Activated CD4-positive, alpha-beta T cell treated with anti-CD3 and anti-CD28 coated beads, Interleukin-2, amount 10 ng/mL, durations not matched to agents 7 days and 5 days (primary cell): ENCODE results near the gene ARHGAP1. TPM values are rescaled to one million over a fixed set of nuclear protein-coding genes. Genes with fewer than 3 reads are reported as not detected.
A peak's percentile ranks its signal among the peaks of the same experiment; 100 is the strongest.

Source experiments
- CTCF ChIA-PET: fragments of 350-600 bp; sonication (Branson Sonifier 250); formaldehyde crosslinking; loops from one replicate; lab custom pipeline; 2021; ENCODE audit warnings: antibody characterized with exemption; lab: Charles Lee
- POLR2A ChIA-PET: fragments of 350-600 bp; sonication (Branson Sonifier 250); formaldehyde crosslinking; loops from one replicate; lab custom pipeline; 2021; ENCODE audit warnings: antibody characterized with exemption; lab: Charles Lee
- DNase-seq: peaks from one replicate; pipeline ENCODE4 v3.0.0-alpha.2; 2020
- H3K27ac Mint-ChIP-seq: one replicate; pipeline ENCODE4 v1.8.0; 2021; ENCODE audit warnings: mild to moderate bottlenecking, moderate library complexity, mixed read lengths
- H3K27me3 Mint-ChIP-seq: one replicate; pipeline ENCODE4 v1.8.0; 2021; ENCODE audit warnings: mixed read lengths
- H3K36me3 Mint-ChIP-seq: one replicate; pipeline ENCODE4 v1.8.0; 2021; ENCODE audit warnings: low read depth, mixed read lengths
- H3K4me1 Mint-ChIP-seq: one replicate; pipeline ENCODE4 v1.8.0; 2021; ENCODE audit warnings: mixed read lengths
- H3K4me3 Mint-ChIP-seq: one replicate; pipeline ENCODE4 v1.8.0; 2021; ENCODE audit warnings: mild to moderate bottlenecking, moderate library complexity, mixed read lengths
- H3K9me3 Mint-ChIP-seq: one replicate; pipeline ENCODE4 v1.8.0; 2021; ENCODE audit warnings: mixed read lengths
- total RNA-seq, 2 experiments: library from RNA; stranded (reverse); gene quantifications; one replicate each; pipeline ENCODE4 v1.2.3, GENCODE V29; 2021

The ARHGAP1 gene
- total RNA-seq, 2 experiments from 2014 or later = 83.8 to 88.8 TPM

DNA sequence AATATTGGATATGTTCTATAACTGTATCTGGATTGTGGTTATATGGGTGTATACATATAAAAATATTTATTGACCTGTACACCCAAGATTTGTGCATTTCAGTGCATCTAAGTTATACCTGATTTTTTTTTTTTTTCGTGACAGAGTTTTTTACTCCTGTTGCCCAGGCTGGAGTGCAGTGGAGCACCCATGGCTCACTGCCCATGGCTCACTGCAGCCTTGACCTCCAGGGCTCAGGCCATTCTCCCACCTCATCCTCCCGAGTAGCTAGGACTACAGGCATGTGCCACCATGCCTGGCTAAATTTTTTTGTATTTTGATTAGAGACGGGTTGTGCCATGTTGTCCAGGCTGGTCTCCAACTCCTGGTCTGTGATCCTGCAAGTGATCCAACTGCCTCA lies 58.8 kb downstream of the ARHGAP1 start:
- ChIA-PET POLR2A (interaction anchor here (0.7 kb wide), 1 partner anchor 250 kb away, joined by 6 read pairs; the partner anchor contains the start of gene CHRM4), CTCF (no interaction called here)
- no peak for DNase-seq
- peaks cover 42% of the 10 kb centered on the region for H3K36me3 Mint-ChIP-seq
- H3K4me3 Mint-ChIP-seq = no peak overlapping the region
- H3K27me3 Mint-ChIP-seq = no peaks in the 10 kb centered on the region
- H3K4me1 Mint-ChIP-seq = peaks cover 15% of the 10 kb centered on the region
- H3K27ac Mint-ChIP-seq = no peak overlapping the region
- H3K9me3 Mint-ChIP-seq = peaks cover 9% of the 10 kb centered on the region

GRCh38 chr11:46640036-46640788 lies 60.2 kb downstream of the ARHGAP1 start:
- CTCF ChIA-PET = interaction anchor here (0.6 to 1.3 kb wide), 2 partner anchors 11 to 34 kb away, joined by 3 read pairs; no protein-coding TSS in a partner anchor
- peaks cover 9% of the 10 kb centered on the region for H3K9me3 Mint-ChIP-seq
- POLR2A ChIA-PET = no interaction called here

GRCh38 chr11:46639197-46639839 lies 61.1 kb downstream of the ARHGAP1 start:
- peaks cover 35% of the 10 kb centered on the region for H3K36me3 Mint-ChIP-seq

More at GRCh38 chr11:46640036-46640788, 60.2 kb downstream of the ARHGAP1 start:
- Mint-ChIP-seq H3K4me3 (no peak overlapping the region), H3K27ac (peak overlapping the region; percentile 13), H3K4me1 (peaks cover 15% of the 10 kb centered on the region), H3K27me3 (no peaks in the 10 kb centered on the region), H3K36me3 (peaks cover 35% of the 10 kb centered on the region)
- no peak for DNase-seq

DNA sequence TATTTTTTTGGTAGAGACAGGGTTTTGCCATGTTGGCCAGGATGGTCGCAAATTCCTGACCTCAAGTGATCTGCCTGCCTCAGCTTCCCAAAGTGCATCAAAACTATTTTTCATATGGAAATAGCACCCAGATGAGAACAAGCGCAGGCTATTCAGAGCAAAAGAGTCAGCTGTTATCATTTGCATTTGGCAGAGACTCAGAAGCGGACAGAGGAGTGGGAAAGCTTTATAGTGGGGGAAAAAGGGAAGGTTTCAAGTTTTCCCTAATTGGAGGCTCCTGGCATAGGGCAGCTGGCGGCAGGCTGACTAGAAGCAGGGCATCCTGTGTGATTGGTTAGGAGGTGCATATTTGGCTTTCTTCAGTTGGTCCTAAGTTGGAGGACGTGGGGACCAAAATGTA lies 62.9 kb downstream of the ARHGAP1 start:
- Mint-ChIP-seq H3K4me1 (peaks cover 14% of the 10 kb centered on the region), H3K27me3 (no peaks in the 10 kb centered on the region), H3K9me3 (peaks cover 8% of the 10 kb centered on the region), H3K4me3 (no peak overlapping the region), H3K27ac (no peak overlapping the region), H3K36me3 (peaks cover 27% of the 10 kb centered on the region)
- no peak for DNase-seq
- POLR2A ChIA-PET = no interaction called here
- CTCF ChIA-PET = interaction anchor here (0.8 kb wide), 1 partner anchor 9 kb away, joined by 3 read pairs; no protein-coding TSS in a partner anchor

More at GRCh38 chr11:46639197-46639839, 61.1 kb downstream of the ARHGAP1 start:
- Mint-ChIP-seq H3K4me3 (no peak overlapping the region), H3K27ac (peak overlapping the region; percentile 32), H3K9me3 (peaks cover 9% of the 10 kb centered on the region), H3K27me3 (no peaks in the 10 kb centered on the region), H3K4me1 (peaks cover 15% of the 10 kb centered on the region)
- CTCF ChIA-PET = interaction anchor here (0.6 to 1.3 kb wide), 2 partner anchors 11 to 35 kb away, joined by 3 read pairs; no protein-coding TSS in a partner anchor
- no peak for DNase-seq
- POLR2A ChIA-PET = no interaction called here

DNA sequence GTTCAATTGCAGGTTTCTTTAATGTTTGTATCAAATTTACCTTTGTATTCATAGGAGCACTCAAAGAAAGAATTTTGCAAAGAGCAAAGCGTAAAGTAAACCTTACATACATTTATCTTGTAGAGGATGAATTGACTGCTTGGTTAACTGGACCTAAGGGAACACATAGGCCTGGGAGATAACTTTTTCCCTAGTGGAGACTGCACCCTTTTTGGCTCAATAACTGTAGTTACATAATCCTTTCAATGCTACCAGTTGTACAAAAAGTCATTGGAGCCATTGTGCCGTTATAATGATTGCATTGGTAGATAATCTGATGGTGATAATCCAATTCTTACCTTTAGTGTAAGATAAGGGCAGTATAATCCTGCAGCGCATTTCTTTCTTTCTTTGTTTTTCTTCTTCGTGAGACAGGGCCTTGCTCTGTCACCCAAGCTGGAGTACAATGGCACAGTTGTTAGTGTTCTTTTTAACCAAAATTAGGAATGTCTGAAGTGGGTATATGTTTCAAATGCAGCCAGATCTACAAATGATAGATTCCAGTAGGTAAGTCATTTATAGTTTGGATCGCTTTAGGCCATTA lies 64.8 kb downstream of the ARHGAP1 start:
- no peak for DNase-seq
- Mint-ChIP-seq H3K36me3 (peaks cover 25% of the 10 kb centered on the region), H3K9me3 (peaks cover 6% of the 10 kb centered on the region), H3K4me1 (peaks cover 16% of the 10 kb centered on the region), H3K4me3 (no peak overlapping the region), H3K27me3 (no peaks in the 10 kb centered on the region), H3K27ac (no peak overlapping the region)
- ChIA-PET CTCF (no interaction called here), POLR2A (no interaction called here)

DNA sequence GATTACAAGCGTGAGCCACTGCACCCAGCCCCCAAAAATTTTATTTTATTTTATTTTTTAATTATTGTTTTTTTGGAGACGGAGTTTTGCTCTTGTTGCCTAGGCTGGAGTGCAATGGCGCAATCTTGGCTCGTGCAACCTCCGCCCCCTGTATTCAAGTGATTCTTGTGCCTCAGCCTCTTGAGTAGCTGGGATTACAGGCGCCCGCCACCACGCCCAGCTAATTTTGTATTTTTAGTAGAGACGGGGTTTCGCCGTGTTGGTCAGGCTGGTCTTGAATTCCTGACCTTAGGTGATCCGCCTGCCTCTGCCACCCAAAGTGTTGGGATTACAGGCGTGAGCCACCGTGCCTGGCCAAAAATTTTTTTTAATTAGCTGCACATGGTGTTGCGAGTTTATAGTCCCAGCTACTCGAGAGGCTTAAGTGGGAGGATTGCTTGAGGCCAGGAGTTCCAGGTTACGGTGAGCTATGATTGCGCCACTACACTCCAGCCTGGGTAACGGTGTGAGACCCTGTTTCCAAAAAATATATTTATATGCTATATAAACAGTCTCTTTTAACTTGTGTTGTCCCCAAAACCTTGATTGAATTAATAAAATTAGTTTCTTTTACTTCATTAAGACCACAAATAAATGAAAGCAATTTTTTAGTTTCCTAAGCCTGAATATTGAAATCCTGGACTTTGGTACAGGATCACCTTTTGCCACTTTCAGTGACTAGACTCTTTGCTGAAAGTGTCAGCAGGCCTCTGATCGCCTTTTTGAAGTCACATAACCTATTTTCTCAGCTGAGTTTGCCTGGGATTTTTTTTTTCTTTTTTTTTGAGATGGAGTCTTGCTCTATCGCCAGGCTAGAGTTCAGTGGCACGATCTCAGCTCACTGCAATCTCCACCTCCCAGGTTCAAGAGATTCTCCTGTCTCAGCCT lies 66.9 kb downstream of the ARHGAP1 start:
- H3K4me3 Mint-ChIP-seq = no peak overlapping the region
- H3K9me3 Mint-ChIP-seq = peaks cover 2% of the 10 kb centered on the region
- peaks cover 17% of the 10 kb centered on the region for H3K36me3 Mint-ChIP-seq
- ChIA-PET POLR2A (no interaction called here), CTCF (interaction anchor here (0.6 to 2.1 kb wide), 5 partner anchors 9 to 967 kb away, joined by 3 to 8 read pairs (median 4); partner anchors contain the start of genes ATG13 and HARBI1)
- H3K27ac Mint-ChIP-seq = no peak overlapping the region
- DNase-seq = no peak
- no peaks in the 10 kb centered on the region for H3K27me3 Mint-ChIP-seq
- H3K4me1 Mint-ChIP-seq = peaks cover 12% of the 10 kb centered on the region

DNA sequence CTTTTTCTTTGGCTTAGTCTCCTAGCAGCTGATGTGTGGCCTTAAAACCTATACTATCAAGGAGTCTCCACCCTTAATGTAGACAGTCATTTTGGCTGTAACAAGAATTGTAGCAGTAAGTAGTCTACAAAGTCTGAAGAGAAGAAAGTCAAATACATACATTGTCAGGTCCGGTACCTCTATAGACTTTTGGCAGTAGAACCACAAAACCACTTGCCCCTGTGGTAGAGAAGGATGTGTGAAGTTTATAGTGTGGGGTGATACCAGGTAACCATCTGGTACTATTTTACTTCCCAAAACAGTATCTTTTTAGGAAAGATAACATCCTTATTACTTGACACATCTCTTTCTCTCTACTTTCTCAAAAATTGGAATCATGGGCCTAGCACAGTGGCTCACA lies 67.9 kb downstream of the ARHGAP1 start:
- POLR2A ChIA-PET = no interaction called here
- CTCF ChIA-PET = interaction anchor here (2.0 kb wide), 1 partner anchor 16 kb away, joined by 8 read pairs; the partner anchor contains the start of genes ATG13 and HARBI1
- no peak overlapping the region for H3K4me3 Mint-ChIP-seq

GRCh38 chr11:46631676-46632075 lies 68.7 kb downstream of the ARHGAP1 start:
- ChIA-PET CTCF (interaction anchor here (0.6 to 2.0 kb wide), 2 partner anchors 13 to 15 kb away, joined by 3 to 8 read pairs; partner anchors contain the start of genes ATG13 and HARBI1), POLR2A (no interaction called here)
- peaks cover 13% of the 10 kb centered on the region for H3K36me3 Mint-ChIP-seq
- no peaks in the 10 kb centered on the region for H3K9me3 Mint-ChIP-seq
- H3K4me3 Mint-ChIP-seq = no peak overlapping the region
- peaks cover 10% of the 10 kb centered on the region for H3K4me1 Mint-ChIP-seq
- DNase-seq = no peak
- no peak overlapping the region for H3K27ac Mint-ChIP-seq
- no peaks in the 10 kb centered on the region for H3K27me3 Mint-ChIP-seq

More for the DNA sequence above, 67.9 kb downstream of the ARHGAP1 start:
- H3K27me3 Mint-ChIP-seq = no peaks in the 10 kb centered on the region
- peaks cover 13% of the 10 kb centered on the region for H3K36me3 Mint-ChIP-seq
- peaks cover 10% of the 10 kb centered on the region for H3K4me1 Mint-ChIP-seq
- DNase-seq = no peak
- H3K9me3 Mint-ChIP-seq = no peaks in the 10 kb centered on the region
- H3K27ac Mint-ChIP-seq = no peak overlapping the region

DNA sequence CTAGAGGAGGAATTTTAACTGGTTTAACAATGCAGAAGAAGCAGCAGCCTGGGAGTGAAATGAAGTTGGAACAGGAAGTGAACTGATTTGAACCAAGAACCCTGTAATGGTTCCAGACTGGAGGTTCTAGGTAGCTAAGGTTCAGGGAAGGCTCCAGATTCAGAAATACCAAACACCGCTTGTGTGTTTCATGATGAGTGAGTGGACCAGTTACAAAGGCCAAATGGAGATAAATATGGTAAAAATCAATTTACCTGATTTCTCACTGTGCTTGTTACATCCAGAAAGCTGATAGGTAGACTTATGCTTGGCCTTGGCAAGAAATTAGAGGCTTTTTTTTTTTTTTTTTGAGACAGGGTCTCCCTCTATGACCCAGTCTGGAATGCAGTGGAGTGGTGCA lies 70.2 kb downstream of the ARHGAP1 start:
- H3K9me3 Mint-ChIP-seq = no peaks in the 10 kb centered on the region
- no peak for DNase-seq
- H3K27me3 Mint-ChIP-seq = no peaks in the 10 kb centered on the region
- ChIA-PET CTCF (interaction anchor here (0.7 to 2.0 kb wide), 4 partner anchors 14 to 1014 kb away, joined by 3 to 8 read pairs (median 4); partner anchors contain the start of genes ATG13 and HARBI1), POLR2A (no interaction called here)
- H3K36me3 Mint-ChIP-seq = peaks cover 22% of the 10 kb centered on the region
- H3K4me1 Mint-ChIP-seq = peaks cover 10% of the 10 kb centered on the region
- no peak overlapping the region for H3K4me3 Mint-ChIP-seq
- H3K27ac Mint-ChIP-seq = no peak overlapping the region

DNA sequence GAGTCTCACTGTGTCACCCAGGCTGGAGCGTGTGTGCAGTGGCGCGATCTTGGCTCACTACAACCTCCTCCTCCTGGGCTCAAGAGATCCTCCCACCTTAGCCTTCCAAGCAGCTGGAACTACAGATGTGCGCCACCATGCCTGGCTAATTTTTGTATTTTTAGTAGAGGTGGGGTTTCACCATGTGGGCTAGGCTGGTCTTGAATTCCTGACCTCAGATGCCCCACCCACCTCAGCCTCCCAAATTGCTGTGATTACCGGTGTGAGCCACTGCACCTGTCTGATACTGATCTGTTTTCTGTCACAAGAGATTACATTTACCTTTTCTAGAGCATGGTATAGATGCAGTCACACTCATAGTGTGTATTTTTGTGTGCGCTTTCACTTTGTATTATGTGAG lies 71.5 kb downstream of the ARHGAP1 start:
- H3K27ac Mint-ChIP-seq = no peak overlapping the region
- H3K36me3 Mint-ChIP-seq = peaks cover 26% of the 10 kb centered on the region
- ChIA-PET POLR2A (no interaction called here), CTCF (interaction anchor here (1.0 kb wide), 1 partner anchor 42 kb away, joined by 3 read pairs; no protein-coding TSS in a partner anchor)
- peaks cover 10% of the 10 kb centered on the region for H3K4me1 Mint-ChIP-seq
- no peak for DNase-seq
- H3K27me3 Mint-ChIP-seq = no peaks in the 10 kb centered on the region
- H3K9me3 Mint-ChIP-seq = no peaks in the 10 kb centered on the region
- no peak overlapping the region for H3K4me3 Mint-ChIP-seq
